AG04450 (cell line): ENCODE results near the gene GRID1. TPM values are rescaled to one million over a fixed set of nuclear protein-coding genes. Genes with fewer than 3 reads are reported as not detected.

ENCODE experiments used
- CTCF ChIA-PET: fragments of 300-600, 350-600 bp; formaldehyde crosslinking; extraction: SDS; loops from one replicate; lab custom pipeline; 2022; ENCODE audit warnings: antibody characterized with exemption, inconsistent platforms; lab: Charles Lee
- POLR2A ChIA-PET: fragments of 350-600 bp; formaldehyde crosslinking; extraction: SDS; loops from one replicate; lab custom pipeline; 2021; ENCODE audit warnings: antibody characterized with exemption, inconsistent platforms; lab: Yijun Ruan, JAX
- DNase-seq: peaks from one replicate; pipeline ENCODE4 v3.0.0-alpha.2; 2011; ENCODE audit warnings: low read depth, low spot score
- H3K27ac ChIP-seq: one replicate; pipeline ENCODE4 v1.5.1; 2012; ENCODE audit warnings: low read depth, low read length, control low read depth
- H3K27me3 ChIP-seq: one replicate; pipeline ENCODE4 v1.6.0; 2012; ENCODE audit warnings: low read length; ENCODE audit not compliant: control insufficient read depth, insufficient read depth
- H3K4me3 ChIP-seq: 2 replicates; pipeline ENCODE4 v1.5.1; 2011; ENCODE audit warnings: mild to moderate bottlenecking, low read depth, low read length, control low read depth
- H3K9me3 ChIP-seq: 2 replicates; pipeline ENCODE4 v1.5.1; 2012; ENCODE audit warnings: low read length; ENCODE audit not compliant: control insufficient read depth, insufficient read depth
- CTCF ChIP-seq: IDR thresholded peaks from 2 replicates; pipeline ENCODE4 v1.5.1; 2011; ENCODE audit warnings: low read depth, low read length, control low read depth, inconsistent platforms
- polyA plus RNA-seq: library from polyadenylated mRNA; depleted of rRNA; stranded (reverse); fragments of >200 nt; gene quantifications from 2 replicates; pipeline ENCODE4 v1.2.3, GENCODE V29; 2011

GRID1 gene
- polyA plus RNA-seq, 1 experiment: not detected

DNA sequence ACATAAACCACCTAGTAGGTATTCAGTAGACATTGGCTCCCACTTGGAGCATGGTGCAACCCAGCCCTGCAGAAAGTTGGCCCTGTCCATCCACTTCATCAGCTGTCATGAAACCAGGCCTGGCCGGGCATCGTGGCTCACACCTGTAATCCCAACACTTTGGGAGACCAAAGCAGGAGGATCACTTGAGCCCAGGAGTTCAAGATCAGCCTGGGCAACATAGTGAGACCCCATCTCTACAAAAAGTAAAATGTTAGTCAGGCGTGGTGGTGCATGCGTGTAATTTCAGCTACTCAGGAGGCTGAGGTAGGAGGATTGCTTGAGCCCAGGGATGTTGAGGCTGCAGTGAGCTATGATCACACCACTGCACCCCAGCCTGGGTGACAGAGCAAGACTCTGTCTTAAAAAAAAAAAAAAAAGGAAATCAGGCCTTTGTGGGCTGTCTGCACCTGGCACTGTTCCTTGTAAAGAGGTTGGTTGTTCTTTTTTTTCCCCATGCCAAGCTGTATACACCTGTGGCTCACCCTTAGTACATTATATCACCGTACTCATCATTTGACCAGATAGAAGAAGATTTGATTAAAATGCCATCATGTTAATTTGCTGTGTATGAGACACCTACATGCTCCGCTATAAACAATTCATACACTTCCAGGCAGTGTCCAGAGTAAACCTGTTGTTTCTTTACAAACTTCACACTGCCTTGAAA is 45.4 kb upstream of the GRID1 start:
- Histone ChIP-seq H3K27me3 (no peaks in the 10 kb centered on the region), H3K4me3 (no peak overlapping the region), H3K27ac (peak overlapping the region; percentile 58), H3K9me3 (no peaks in the 10 kb centered on the region; the same call in 1 of the 2 replicates)
- TF ChIP-seq CTCF: no peak
- DNase-seq: no peak
- CTCF ChIA-PET: interaction anchor here (0.6 to 2.4 kb wide), 3 partner anchors 11 to 26 kb away, joined by 3 to 10 read pairs (median 6); no protein-coding TSS in a partner anchor
- POLR2A ChIA-PET: no interaction called here

DNA sequence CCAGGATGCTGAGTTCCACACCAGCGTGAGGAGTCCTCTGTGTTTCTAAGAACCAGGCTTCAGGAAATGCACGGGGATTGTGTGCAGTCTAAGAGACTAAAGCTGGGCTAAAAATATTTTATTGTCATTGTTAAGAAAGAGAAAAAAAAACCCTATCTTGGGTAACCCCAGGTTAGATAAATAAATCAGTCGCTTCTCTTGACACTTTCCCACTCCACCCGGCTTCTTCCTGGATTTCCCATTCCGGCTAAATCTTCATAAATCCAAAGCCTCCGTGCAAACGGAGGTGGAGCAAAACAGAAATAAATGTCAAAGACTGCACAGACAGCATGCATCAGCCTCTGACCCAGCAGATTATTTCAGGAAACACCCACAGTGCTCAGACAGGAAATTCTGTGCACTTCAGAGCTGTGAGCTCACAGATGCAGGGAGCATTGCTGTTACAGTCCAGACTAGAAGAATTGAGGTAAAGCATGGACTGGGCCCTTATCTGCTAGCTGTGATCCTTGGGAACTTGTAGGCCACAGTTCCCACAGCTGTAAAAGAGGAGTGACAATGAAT is 44.8 kb upstream of the GRID1 start:
- peak; percentile 46 for DNase-seq
- TF ChIP-seq CTCF: no peak
- CTCF ChIA-PET: interaction anchor here (0.6 to 2.4 kb wide), 3 partner anchors 10 to 26 kb away, joined by 3 to 10 read pairs (median 6); no protein-coding TSS in a partner anchor
- peak overlapping the region; percentile 58 for H3K27ac ChIP-seq
- no peaks in the 10 kb centered on the region for H3K27me3 ChIP-seq
- H3K9me3 ChIP-seq: no peaks in the 10 kb centered on the region; the same call in 1 of the 2 replicates
- H3K4me3 ChIP-seq: no peak overlapping the region
- POLR2A ChIA-PET: interaction anchor here (0.6 to 1.2 kb wide), 3 partner anchors 11 to 342 kb away, joined by 3 read pairs; no protein-coding TSS in a partner anchor

DNA sequence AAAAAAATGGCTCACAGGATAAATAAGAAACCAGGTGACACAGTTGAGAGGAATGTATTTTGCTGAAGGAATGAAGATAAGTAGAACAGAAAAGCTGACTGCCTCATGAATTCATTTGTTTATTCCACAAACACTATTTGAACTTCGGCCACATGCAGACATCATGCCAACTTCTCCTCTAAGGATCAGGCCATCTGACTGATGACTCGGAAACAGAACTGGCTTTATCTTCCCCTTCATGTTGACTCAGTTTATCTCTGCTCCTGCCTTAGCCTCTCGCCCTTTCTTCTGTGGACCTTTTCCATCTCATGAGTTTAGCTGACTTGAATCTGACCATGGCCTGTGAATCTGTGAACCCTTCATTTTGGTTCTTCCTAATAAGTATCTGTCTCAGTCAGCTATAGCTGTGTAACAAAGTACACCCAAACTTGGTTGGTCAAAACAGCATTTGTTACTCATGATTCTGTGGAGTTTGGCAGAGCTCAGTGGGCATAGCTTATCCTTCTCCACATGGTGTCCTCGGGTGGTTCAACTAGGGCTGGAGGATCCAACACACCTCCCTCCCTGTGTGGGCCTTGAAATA is 44.0 kb upstream of the GRID1 start:
- Histone ChIP-seq H3K27me3 (no peaks in the 10 kb centered on the region), H3K27ac (peak overlapping the region; percentile 58), H3K4me3 (no peak overlapping the region), H3K9me3 (no peaks in the 10 kb centered on the region; the same call in 1 of the 2 replicates)
- ChIA-PET CTCF (interaction anchor here (0.7 to 2.4 kb wide), 3 partner anchors 9 to 298 kb away, joined by 3 to 10 read pairs (median 6); no protein-coding TSS in a partner anchor), POLR2A (interaction anchor here (0.7 to 1.2 kb wide), 3 partner anchors 11 to 193 kb away, joined by 3 read pairs; no protein-coding TSS in a partner anchor)
- TF ChIP-seq CTCF: no peak
- DNase-seq: peak; percentile 37

DNA sequence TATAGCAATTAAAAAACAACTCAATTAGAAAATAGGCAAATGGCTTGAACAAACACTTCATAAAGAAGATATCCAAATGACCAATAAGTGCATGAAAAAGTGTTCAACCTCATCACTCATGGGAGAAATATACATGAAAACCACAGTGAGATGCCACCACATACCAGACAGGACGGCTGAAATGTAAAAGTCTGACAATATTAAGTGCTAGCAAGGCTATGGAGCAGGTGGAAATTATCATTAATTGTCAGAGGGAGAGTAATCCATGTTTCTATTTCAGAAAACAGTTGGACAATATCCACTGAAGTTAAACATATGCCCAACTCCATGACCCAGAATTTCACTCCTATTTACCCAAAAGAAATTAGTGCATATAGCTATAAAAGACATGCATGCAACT is 42.6 kb upstream of the GRID1 start:
- TF ChIP-seq CTCF: no peak
- Histone ChIP-seq H3K4me3 (no peak overlapping the region), H3K27ac (no peak overlapping the region), H3K27me3 (no peaks in the 10 kb centered on the region), H3K9me3 (no peaks in the 10 kb centered on the region; the same call in 1 of the 2 replicates)
- CTCF ChIA-PET: interaction anchor here (1.4 kb wide), 1 partner anchor 9 kb away, joined by 5 read pairs; no protein-coding TSS in a partner anchor
- POLR2A ChIA-PET: no interaction called here
- DNase-seq: no peak
